H9 (cell line): ENCODE measurements around the gene VSTM4. TPM values are rescaled to one million over a fixed set of nuclear protein-coding genes. Genes with fewer than 3 reads are reported as not detected.

Experiments used
- DNase-seq: peaks from one replicate; pipeline ENCODE4 v3.0.0-alpha.2; 2017
- H2AFZ ChIP-seq: one replicate; pipeline ENCODE4 v1.6.1; 2013; ENCODE audit warnings: mild to moderate bottlenecking, low read length, control low read depth, moderate library complexity
- H2AK5ac ChIP-seq: 2 replicates; pipeline ENCODE4 v1.6.1; 2013; ENCODE audit warnings: low read length, control low read depth, mixed read lengths; ENCODE audit not compliant: insufficient read length
- H2BK120ac ChIP-seq: one replicate; pipeline ENCODE4 v1.6.1; 2013; ENCODE audit warnings: low read depth, mild to moderate bottlenecking, low read length, control low read depth, inconsistent platforms; ENCODE audit not compliant: poor library complexity, severe bottlenecking
- H2BK12ac ChIP-seq: 2 replicates; pipeline ENCODE4 v1.6.1; 2013; ENCODE audit warnings: low read length, control low read depth, mixed read lengths, low read depth; ENCODE audit not compliant: insufficient read length
- H2BK15ac ChIP-seq: 2 replicates; pipeline ENCODE4 v1.6.1; 2013; ENCODE audit warnings: low read depth, low read length, control low read depth
- H2BK20ac ChIP-seq: one replicate; pipeline ENCODE4 v1.6.1; 2013; ENCODE audit warnings: low read depth, mild to moderate bottlenecking, low read length, control low read depth, inconsistent platforms; ENCODE audit not compliant: poor library complexity, severe bottlenecking
- H2BK5ac ChIP-seq: 2 replicates; pipeline ENCODE4 v1.6.1; 2013; ENCODE audit warnings: low read length, control low read depth, mixed read lengths; ENCODE audit not compliant: insufficient read length
- H3K14ac ChIP-seq: 2 replicates; pipeline ENCODE4 v1.6.1; 2013; ENCODE audit warnings: low read length, control low read depth; ENCODE audit not compliant: insufficient read depth
- H3K18ac ChIP-seq: 2 replicates; pipeline ENCODE4 v1.6.1; 2013; ENCODE audit warnings: low read depth, mild to moderate bottlenecking, mixed read lengths, low read length, control low read depth; ENCODE audit not compliant: insufficient read length
- H3K23ac ChIP-seq: 2 replicates; pipeline ENCODE4 v1.6.1; 2013; ENCODE audit warnings: low read length, control low read depth, mixed read lengths, low read depth; ENCODE audit not compliant: insufficient read length
- H3K23me2 ChIP-seq: 2 replicates; pipeline ENCODE4 v1.6.1; 2013; ENCODE audit warnings: low read depth, mild to moderate bottlenecking, mixed read lengths, low read length, control low read depth; ENCODE audit not compliant: insufficient read length, poor library complexity, severe bottlenecking
- H3K27ac ChIP-seq: 2 replicates; pipeline ENCODE4 v1.5.1; 2013; ENCODE audit warnings: low read length, control low read depth, mixed read lengths, low read depth; ENCODE audit not compliant: insufficient read length
- H3K27me3 ChIP-seq: 2 replicates; pipeline ENCODE4 v1.6.1; 2013; ENCODE audit warnings: low read length, control low read depth, inconsistent platforms; ENCODE audit not compliant: insufficient read depth
- H3K4ac ChIP-seq: 2 replicates; pipeline ENCODE4 v1.6.1; 2013; ENCODE audit warnings: low read depth, mild to moderate bottlenecking, control low read depth, inconsistent platforms, low read length, moderate library complexity
- H3K4me1 ChIP-seq: 2 replicates; pipeline ENCODE4 v1.6.1; 2013; ENCODE audit warnings: low read length, control low read depth, inconsistent platforms; ENCODE audit not compliant: insufficient read depth
- H3K4me2 ChIP-seq: 2 replicates; pipeline ENCODE4 v1.6.1; 2013; ENCODE audit warnings: low read length, control low read depth, mixed read lengths; ENCODE audit not compliant: insufficient read length, insufficient read depth
- H3K56ac ChIP-seq: 2 replicates; pipeline ENCODE4 v1.6.1; 2013; ENCODE audit warnings: low read depth, mild to moderate bottlenecking, mixed read lengths, low read length, control low read depth; ENCODE audit not compliant: insufficient read length
- H3K79me1 ChIP-seq: 2 replicates; pipeline ENCODE4 v1.6.1; 2013; ENCODE audit warnings: low read depth, mild to moderate bottlenecking, moderate library complexity, low read length, control low read depth, inconsistent platforms; ENCODE audit not compliant: insufficient read depth, poor library complexity, severe bottlenecking
- H3K79me2 ChIP-seq: 2 replicates; pipeline ENCODE4 v1.6.1; 2013; ENCODE audit warnings: low read length, control low read depth, inconsistent platforms; ENCODE audit not compliant: insufficient read depth
- H3K9ac ChIP-seq: 2 replicates; pipeline ENCODE4 v1.6.1; 2013; ENCODE audit warnings: low read length, control low read depth, mixed read lengths; ENCODE audit not compliant: insufficient read length; ENCODE audit errors: extremely low read depth
- H3K9me3 ChIP-seq: one replicate; pipeline ENCODE4 v1.6.1; 2013; ENCODE audit warnings: low read depth, low read length, inconsistent platforms; ENCODE audit not compliant: control insufficient read depth
- H3T11ph ChIP-seq: one replicate; pipeline ENCODE4 v1.6.1; 2013; ENCODE audit warnings: mild to moderate bottlenecking, low read length, control low read depth, inconsistent platforms
- H4K20me1 ChIP-seq: one replicate; pipeline ENCODE4 v1.6.1; 2013; ENCODE audit not compliant: control insufficient read depth, insufficient read length, insufficient read depth
- H4K5ac ChIP-seq: 2 replicates; pipeline ENCODE4 v1.6.1; 2013; ENCODE audit warnings: low read depth, mild to moderate bottlenecking, mixed read lengths, low read length, control low read depth; ENCODE audit not compliant: insufficient read length
- H4K8ac ChIP-seq: replicated peaks from 2 replicates; pipeline ENCODE4 v1.6.1; 2013; ENCODE audit warnings: low read length, control low read depth, mixed read lengths, low read depth; ENCODE audit not compliant: insufficient read length
- H4K91ac ChIP-seq: 2 replicates; pipeline ENCODE4 v1.6.1; 2013; ENCODE audit warnings: low read depth, mild to moderate bottlenecking, moderate library complexity, mixed read lengths, low read length, control low read depth; ENCODE audit not compliant: insufficient read length
- H3K27ac Mint-ChIP-seq, 3 experiments: 2 replicates in 2 of 3; 3 replicates in 1 of 3; pipeline ENCODE4 v1.8.0; 2020 to 2021; ENCODE audit warnings: mixed read lengths in 3 of 3, mild to moderate bottlenecking in 1 of 3, moderate library complexity in 1 of 3
- H3K27me3 Mint-ChIP-seq: 2 replicates; pipeline ENCODE4 v1.8.0; 2021; ENCODE audit warnings: low read depth, mild to moderate bottlenecking, moderate library complexity, mixed read lengths
- H3K36me3 Mint-ChIP-seq, 3 experiments: 2 replicates in 2 of 3; 3 replicates in 1 of 3; pipeline ENCODE4 v1.8.0; 2020 to 2021; ENCODE audit warnings: low read depth in 3 of 3, mixed read lengths in 3 of 3; ENCODE audit not compliant: insufficient read depth in 1 of 3
- H3K4me1 Mint-ChIP-seq, 2 experiments: 2 replicates each; pipeline ENCODE4 v1.8.0; 2020; ENCODE audit warnings: mixed read lengths in 2 of 2
- H3K4me3 Mint-ChIP-seq, 2 experiments: 2 replicates in 1 of 2; 3 replicates in 1 of 2; pipeline ENCODE4 v1.8.0; 2020 to 2021; ENCODE audit warnings: mild to moderate bottlenecking in 2 of 2, mixed read lengths in 2 of 2, moderate library complexity in 1 of 2
- H3K9me3 Mint-ChIP-seq, 2 experiments: 2 replicates in 1 of 2; 3 replicates in 1 of 2; pipeline ENCODE4 v1.8.0; 2020; ENCODE audit warnings: mild to moderate bottlenecking in 2 of 2, mixed read lengths in 2 of 2, moderate library complexity in 1 of 2
- CTCF ChIP-seq: fragments of 200-600 bp; sonication (generic); conservative IDR thresholded peaks from 3 replicates; pipeline ENCODE4 v1.8.0; 2021; ENCODE audit warnings: antibody characterized with exemption, mild to moderate bottlenecking
- WGBS: extraction: QIAGEN DNeasy Blood & Tissue Kit; methylation state at CpG from one replicate; pipeline ENCODE4 v1.1.7; 2013; ENCODE audit warnings: missing lambda C conversion rate, low lambda C conversion rate, mixed read lengths; ENCODE audit not compliant: insufficient read length; ENCODE audit errors: extremely low coverage; 5-methylcytosine and 5-hydroxymethylcytosine counted together
- total RNA-seq: library from RNA; stranded (reverse); gene quantifications from 2 replicates; pipeline ENCODE4 v1.2.1, GENCODE V29; 2021

The VSTM4 gene
- total RNA-seq, 1 experiment from 2014 or later, result 0.44 TPM

DNA sequence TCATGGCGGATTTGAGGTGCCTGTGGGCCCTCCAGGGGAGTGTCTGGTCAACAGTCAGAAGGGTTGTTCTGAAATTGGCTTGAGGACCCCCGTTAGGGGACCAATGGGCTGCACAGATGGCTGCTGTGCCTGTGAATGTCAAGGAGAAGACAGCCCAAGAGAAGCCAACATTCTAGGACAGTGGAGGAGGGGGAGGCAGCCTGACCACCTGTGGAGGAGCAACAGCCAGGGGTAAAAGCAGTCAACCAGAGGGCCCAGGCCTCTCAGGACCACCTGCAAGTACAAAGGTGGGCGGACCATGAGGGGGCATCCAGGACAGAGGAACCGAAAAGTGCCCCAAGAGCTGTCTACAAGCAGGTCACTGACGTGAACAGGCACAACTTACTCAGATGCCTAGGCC is 76.6 kb downstream of the VSTM4 start:
- H3K36me3 Mint-ChIP-seq, result no peaks in the 10 kb centered on the region
- Histone ChIP-seq H4K5ac (no peak overlapping the region), H3K79me2 (no peaks in the 10 kb centered on the region), H3K4me2 (no peak overlapping the region), H2BK20ac (no peak overlapping the region), H2BK120ac (no peak overlapping the region), H3K23ac (no peak overlapping the region), H3K27ac (no peak overlapping the region), H3K14ac (no peak overlapping the region), H3K79me1 (no peaks in the 10 kb centered on the region), H2BK12ac (no peak overlapping the region), H2AK5ac (no peak overlapping the region), H3K23me2 (no peaks in the 10 kb centered on the region), H3K9ac (no peak overlapping the region), H2AFZ (no peak overlapping the region), H3K4ac (no peak overlapping the region), H2BK15ac (no peak overlapping the region), H2BK5ac (no peak overlapping the region), H3K27me3 (no peaks in the 10 kb centered on the region), H3T11ph (no peak overlapping the region), H3K9me3 (no peaks in the 10 kb centered on the region), H4K91ac (no peak overlapping the region), H4K20me1 (no peaks in the 10 kb centered on the region), H4K8ac (no peak overlapping the region), H3K18ac (no peak overlapping the region), H3K4me1 (no peaks in the 10 kb centered on the region), H3K56ac (no peak overlapping the region)
- WGBS, result no CpG with 5 or more reads among the region's 5 CpGs
- DNase-seq, result no peak
- no peaks in the 10 kb centered on the region for H3K9me3 Mint-ChIP-seq
- no peaks in the 10 kb centered on the region for H3K4me1 Mint-ChIP-seq
- H3K4me3 Mint-ChIP-seq, result no peak overlapping the region
- H3K27me3 Mint-ChIP-seq, result no peaks in the 10 kb centered on the region
- no peak for TF ChIP-seq CTCF
- no peak overlapping the region for H3K27ac Mint-ChIP-seq
